ENCODE data around the gene DSE.

DSE gene

DNA sequence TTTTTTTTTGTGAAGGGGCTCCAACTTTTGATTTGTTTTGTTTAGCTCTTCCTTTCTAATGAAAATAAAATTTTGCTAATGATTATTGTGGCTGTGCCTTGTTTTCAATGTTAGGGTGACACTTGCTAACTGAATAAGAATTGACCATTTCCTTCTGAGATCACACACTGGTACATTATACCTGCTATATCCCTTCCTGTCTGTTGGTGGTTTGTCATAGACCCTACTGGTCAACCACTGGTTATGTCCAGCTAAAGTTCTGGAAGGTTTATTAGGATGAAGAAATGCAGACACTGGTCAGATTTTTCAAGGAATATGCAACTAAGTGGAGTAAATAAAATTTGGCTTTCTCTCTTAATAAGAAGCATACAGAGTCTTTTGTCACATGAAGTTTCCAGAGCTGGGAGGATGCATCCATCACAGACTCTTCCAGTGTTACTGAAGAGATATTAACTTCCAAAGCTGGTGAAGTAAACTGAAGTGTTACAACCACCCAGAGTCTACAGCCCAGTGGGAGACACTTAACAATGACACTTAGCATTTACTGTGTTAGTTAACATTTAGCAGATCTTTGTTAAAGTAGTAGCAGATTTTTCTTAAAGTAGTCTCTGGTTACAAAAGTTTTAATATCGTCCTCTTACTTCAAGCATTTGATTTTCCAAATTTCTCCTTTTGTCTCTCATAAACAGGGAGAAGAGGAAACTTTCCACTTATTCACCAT is 121.0 kb downstream of the DSE start:
- DNase-seq, result no peak

- DNase-seq, result no peak
Observed at GRCh38 chr6:116492331-116493067, 121.8 kb downstream of the DSE start.
